ENCODE results near the gene CELF4. TPM values are rescaled to one million over a fixed set of nuclear protein-coding genes. Genes with fewer than 3 reads are reported as not detected.
A peak's percentile ranks its signal among the peaks of the same experiment; 100 is the strongest.

Gene CELF4
- total RNA-seq, 1 experiment from 2014 or later = not detected

- no peak for DNase-seq (ENCODE audit: low read depth)
These were observed 18.3 kb downstream of the CELF4 start for GRCh38 chr18:37547196-37547827.

GRCh38 chr18:37546651-37547050 is 18.9 kb downstream of the CELF4 start:
- no peak for DNase-seq (ENCODE audit: low read depth)

GRCh38 chr18:37546272-37546537 is 19.4 kb downstream of the CELF4 start:
- DNase-seq (ENCODE audit: low read depth) = no peak

- DNase-seq (ENCODE audit: low read depth) = no peak
These were observed 19.9 kb downstream of the CELF4 start for GRCh38 chr18:37545461-37546271.

GRCh38 chr18:37544713-37545112 is 20.9 kb downstream of the CELF4 start:
- DNase-seq (ENCODE audit: low read depth) = no peak

GRCh38 chr18:37544217-37544616 is 21.4 kb downstream of the CELF4 start:
- no peak for DNase-seq (ENCODE audit: low read depth)

- no peak for DNase-seq (ENCODE audit: low read depth)
These were observed 22.3 kb downstream of the CELF4 start for GRCh38 chr18:37543321-37543720.

GRCh38 chr18:37541517-37541916 is 24.1 kb downstream of the CELF4 start:
- no peak for DNase-seq (ENCODE audit: low read depth)

GRCh38 chr18:37540424-37541138 is 25.0 kb downstream of the CELF4 start:
- DNase-seq (ENCODE audit: low read depth) = no peak

- no peak for DNase-seq (ENCODE audit: low read depth)
These were observed 26.4 kb downstream of the CELF4 start for GRCh38 chr18:37539236-37539635.

- DNase-seq (ENCODE audit: low read depth) = no peak
These were observed 26.9 kb downstream of the CELF4 start for GRCh38 chr18:37538526-37539205.

GRCh38 chr18:37537868-37538525 is 27.6 kb downstream of the CELF4 start:
- peak; percentile 27 for DNase-seq (ENCODE audit: low read depth)

- DNase-seq (ENCODE audit: low read depth) = no peak
These were observed 28.9 kb downstream of the CELF4 start for GRCh38 chr18:37536656-37537055.

GRCh38 chr18:37535968-37536367 is 29.6 kb downstream of the CELF4 start:
- peak; percentile 25 for DNase-seq (ENCODE audit: low read depth)

- no peak for DNase-seq (ENCODE audit: low read depth)
These were observed 31.0 kb downstream of the CELF4 start for GRCh38 chr18:37534627-37535026.

GRCh38 chr18:37533647-37534584 is 31.7 kb downstream of the CELF4 start:
- no peak for DNase-seq (ENCODE audit: low read depth)

GRCh38 chr18:37532917-37533316 is 32.7 kb downstream of the CELF4 start:
- DNase-seq (ENCODE audit: low read depth) = no peak

GRCh38 chr18:37529863-37530262 is 35.7 kb downstream of the CELF4 start:
- DNase-seq (ENCODE audit: low read depth) = no peak

- no peak for DNase-seq (ENCODE audit: low read depth)
These were observed 36.3 kb downstream of the CELF4 start for GRCh38 chr18:37529296-37529695.

GRCh38 chr18:37527395-37527794 is 38.2 kb downstream of the CELF4 start:
- no peak for DNase-seq (ENCODE audit: low read depth)

- no peak for DNase-seq (ENCODE audit: low read depth)
These were observed 40.4 kb downstream of the CELF4 start for GRCh38 chr18:37525262-37525585.
